HepG2 (cell line): ENCODE data around the gene BCL2L11. TPM values are rescaled to one million over a fixed set of nuclear protein-coding genes. Genes with fewer than 3 reads are reported as not detected.

Experiments
- BORCS8-MEF2B ChIP-seq: sonication (generic); formaldehyde crosslinking; IDR thresholded peaks from 2 replicates; pipeline ENCODE4 v1.8.0; 2022; ENCODE audit warnings: mild to moderate bottlenecking, missing genetic modification reagents
- CBX2 ChIP-seq, 2 experiments: fragments of 200-600 bp in 1 of 2; sonication (generic); formaldehyde crosslinking in 1 of 2; IDR thresholded peaks; 2 replicates each; pipeline versions ENCODE4 v1.7.0 to v1.8.1; 2018 to 2022; ENCODE audit warnings: low read depth in 2 of 2, low read length in 1 of 2, mild to moderate bottlenecking in 1 of 2, missing genetic modification reagents in 1 of 2
- DMAP1 ChIP-seq: IDR thresholded peaks from 2 replicates; pipeline ENCODE4 v1.6.1; 2016
- FOXO1 ChIP-seq: sonication (generic); formaldehyde crosslinking; IDR thresholded peaks from 2 replicates; pipeline ENCODE4 v1.4.0; 2020; ENCODE audit warnings: missing genetic modification reagents
- HNF4G ChIP-seq, 2 experiments: sonication (generic) in 1 of 2; formaldehyde crosslinking in 1 of 2; IDR thresholded peaks; 2 replicates each; pipeline versions ENCODE4 v1.4.0 to v1.6.1; 2011 to 2020; ENCODE audit warnings: borderline replicate concordance in 2 of 2, low read depth in 2 of 2, mild to moderate bottlenecking in 2 of 2, low read length in 1 of 2, missing genetic modification reagents in 1 of 2, moderate library complexity in 1 of 2
- HOXA9 ChIP-seq: sonication (generic); formaldehyde crosslinking; IDR thresholded peaks from 2 replicates; pipeline ENCODE4 v1.8.1; 2022; ENCODE audit warnings: missing genetic modification reagents, mild to moderate bottlenecking, moderate library complexity, borderline replicate concordance
- KAT8 ChIP-seq: IDR thresholded peaks from 2 replicates; pipeline ENCODE4 v1.6.1; 2016; ENCODE audit warnings: missing genetic modification reagents, missing compliant biosample characterization
- MIER2 ChIP-seq: IDR thresholded peaks from 2 replicates; pipeline ENCODE4 v1.6.1; 2016; ENCODE audit warnings: missing biosample characterization, missing genetic modification reagents
- SIX4 ChIP-seq: sonication (generic); formaldehyde crosslinking; IDR thresholded peaks from 2 replicates; pipeline ENCODE4 v1.4.0; 2020; ENCODE audit warnings: missing genetic modification reagents
- TARDBP ChIP-seq: sonication (generic); formaldehyde crosslinking; IDR thresholded peaks from 2 replicates; pipeline ENCODE4 v1.8.0; 2022; ENCODE audit warnings: mild to moderate bottlenecking, missing genetic modification reagents
- ZBTB7A ChIP-seq: sonication (generic); formaldehyde crosslinking; IDR thresholded peaks from 2 replicates; pipeline ENCODE4 v1.8.0; 2022; ENCODE audit warnings: mild to moderate bottlenecking, missing genetic modification reagents
- ZNF660 ChIP-seq: sonication (generic); formaldehyde crosslinking; IDR thresholded peaks from 2 replicates; pipeline ENCODE4 v1.5.1; 2020; ENCODE audit warnings: mild to moderate bottlenecking, low read depth, missing genetic modification reagents, borderline replicate concordance
- polyA plus RNA-seq, 8 experiments: library from polyadenylated mRNA; depleted of rRNA in 3 of 8; stranded (reverse) in 7 of 8; unstranded in 1 of 8; fragments of >200 nt; fragmentation: Illumina TruSeq in 4 of 8; extraction: Trizol in 4 of 8; gene quantifications; 2 replicates each; pipeline versions ENCODE4 v1.2.1 to v1.2.3, GENCODE V29; 2011 to 2016; ENCODE audit warnings: low read depth in 4 of 8, missing spikeins in 1 of 8, mixed read lengths in 1 of 8; ENCODE audit not compliant: insufficient read depth in 1 of 8
- total RNA-seq, 5 experiments: library from RNA; depleted of rRNA; stranded (reverse); fragments of >200 nt; fragmentation: Illumina TruSeq; extraction: Trizol; gene quantifications; 2 replicates each; pipeline ENCODE4 v1.2.3, GENCODE V29; 2016; ENCODE audit warnings: low read depth in 1 of 5
- TF ChIP-seq, protein P1 (sequence below): sonication (generic); formaldehyde crosslinking; IDR thresholded peaks from 2 replicates; pipeline ENCODE4 v1.9.0; 2021; ENCODE audit warnings: missing genetic modification reagents, mild to moderate bottlenecking, borderline replicate concordance
- TF ChIP-seq, protein P2 (sequence below): sonication (generic); formaldehyde crosslinking; conservative IDR thresholded peaks from 2 replicates; pipeline ENCODE4 v1.8.0; 2022; ENCODE audit warnings: mild to moderate bottlenecking, moderate library complexity, missing genetic modification reagents
- TF ChIP-seq, protein P3 (sequence below): sonication (generic); formaldehyde crosslinking; IDR thresholded peaks from 2 replicates; pipeline ENCODE4 v1.4.0; 2020; ENCODE audit warnings: missing genetic modification reagents, borderline replicate concordance
- TF ChIP-seq, protein P4 (sequence below): sonication (generic); formaldehyde crosslinking; IDR thresholded peaks from 2 replicates; pipeline ENCODE4 v1.8.0; 2022; ENCODE audit warnings: mild to moderate bottlenecking, missing genetic modification reagents, borderline replicate concordance

The BCL2L11 gene
- total and polyA plus RNA-seq, 2 of the 13 experiments (the other 11 are each of a cell fraction or from before 2014, with no cell fraction given): 6.1 to 9.7 TPM

DNA sequence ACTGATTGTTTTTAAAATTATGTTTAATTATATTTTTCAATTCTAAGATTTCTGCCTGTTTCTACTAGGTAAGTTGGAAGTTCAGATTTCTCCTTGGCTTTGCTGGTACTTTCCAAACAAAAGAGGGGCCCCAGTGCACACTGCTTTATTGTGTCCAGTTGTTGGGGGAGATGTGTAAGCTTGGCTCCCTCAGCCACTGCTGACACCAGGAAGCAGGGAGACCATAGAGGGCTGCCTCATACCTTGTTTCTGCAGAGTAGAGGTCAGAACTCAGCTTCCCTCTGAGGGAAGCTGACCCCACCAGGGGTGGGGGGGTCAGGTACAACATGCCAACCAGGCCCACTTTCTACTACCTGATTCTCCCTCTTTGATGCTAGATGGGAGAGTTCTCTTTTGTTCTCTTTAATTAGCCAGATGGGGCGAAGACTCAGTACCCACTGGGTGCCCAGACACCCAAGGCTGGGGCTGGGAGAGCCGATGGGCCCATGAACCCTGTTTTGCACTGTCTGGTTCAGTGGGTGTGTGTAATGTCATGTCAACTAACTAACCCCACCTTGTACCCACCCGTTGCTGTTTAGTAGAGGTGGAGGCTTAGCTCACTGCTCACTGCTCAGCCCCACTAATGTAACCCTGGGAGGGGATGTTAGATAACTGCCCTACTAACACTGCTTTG lies 14.7 kb downstream of the BCL2L11 start (continued):
- TF ChIP-seq, protein P1, sequence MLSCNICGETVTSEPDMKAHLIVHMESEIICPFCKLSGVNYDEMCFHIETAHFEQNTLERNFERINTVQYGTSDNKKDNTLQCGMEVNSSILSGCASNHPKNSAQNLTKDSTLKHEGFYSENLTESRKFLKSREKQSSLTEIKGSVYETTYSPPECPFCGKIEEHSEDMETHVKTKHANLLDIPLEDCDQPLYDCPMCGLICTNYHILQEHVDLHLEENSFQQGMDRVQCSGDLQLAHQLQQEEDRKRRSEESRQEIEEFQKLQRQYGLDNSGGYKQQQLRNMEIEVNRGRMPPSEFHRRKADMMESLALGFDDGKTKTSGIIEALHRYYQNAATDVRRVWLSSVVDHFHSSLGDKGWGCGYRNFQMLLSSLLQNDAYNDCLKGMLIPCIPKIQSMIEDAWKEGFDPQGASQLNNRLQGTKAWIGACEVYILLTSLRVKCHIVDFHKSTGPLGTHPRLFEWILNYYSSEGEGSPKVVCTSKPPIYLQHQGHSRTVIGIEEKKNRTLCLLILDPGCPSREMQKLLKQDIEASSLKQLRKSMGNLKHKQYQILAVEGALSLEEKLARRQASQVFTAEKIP (CRISPR knock-in tag): no peak
- TF ChIP-seq MIER2 (CRISPR knock-in tag) (no peak), ZBTB7A (no peak), KAT8 (CRISPR knock-in tag) (0 out of 2 replicates have a peak, but pooled peaks have one; percentile 25), TARDBP (CRISPR knock-in tag) (peak; percentile 49; the same call in 1 of the 2 replicates), CBX2 (IDR thresholded peaks at IDR 0.05; ENCODE audit: low read depth, low read length) (no peak), CBX2 (CRISPR knock-in tag; IDR thresholded peaks at IDR 0.05; ENCODE audit: low read depth) (no peak), FOXO1 (CRISPR knock-in tag) (no peak), BORCS8-MEF2B (CRISPR knock-in tag) (peak; percentile 65; the same call in 1 of the 2 replicates), ZNF660 (CRISPR knock-in tag) (no peak), SIX4 (CRISPR knock-in tag) (no peak), DMAP1 (CRISPR knock-in tag) (no peak), HOXA9 (CRISPR knock-in tag) (no peak), HNF4G (IDR thresholded peaks at IDR 0.05; ENCODE audit: borderline replicate concordance, low read depth, low read length) (no peak), HNF4G (CRISPR knock-in tag; IDR thresholded peaks at IDR 0.05; ENCODE audit: borderline replicate concordance, low read depth) (no peak)
- TF ChIP-seq, protein P2, sequence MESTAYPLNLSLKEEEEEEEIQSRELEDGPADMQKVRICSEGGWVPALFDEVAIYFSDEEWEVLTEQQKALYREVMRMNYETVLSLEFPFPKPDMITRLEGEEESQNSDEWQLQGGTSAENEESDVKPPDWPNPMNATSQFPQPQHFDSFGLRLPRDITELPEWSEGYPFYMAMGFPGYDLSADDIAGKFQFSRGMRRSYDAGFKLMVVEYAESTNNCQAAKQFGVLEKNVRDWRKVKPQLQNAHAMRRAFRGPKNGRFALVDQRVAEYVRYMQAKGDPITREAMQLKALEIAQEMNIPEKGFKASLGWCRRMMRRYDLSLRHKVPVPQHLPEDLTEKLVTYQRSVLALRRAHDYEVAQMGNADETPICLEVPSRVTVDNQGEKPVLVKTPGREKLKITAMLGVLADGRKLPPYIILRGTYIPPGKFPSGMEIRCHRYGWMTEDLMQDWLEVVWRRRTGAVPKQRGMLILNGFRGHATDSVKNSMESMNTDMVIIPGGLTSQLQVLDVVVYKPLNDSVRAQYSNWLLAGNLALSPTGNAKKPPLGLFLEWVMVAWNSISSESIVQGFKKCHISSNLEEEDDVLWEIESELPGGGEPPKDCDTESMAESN (CRISPR knock-in tag): 0 out of 2 replicates have a peak, but pooled peaks have one; percentile 33
- TF ChIP-seq, protein P3, sequence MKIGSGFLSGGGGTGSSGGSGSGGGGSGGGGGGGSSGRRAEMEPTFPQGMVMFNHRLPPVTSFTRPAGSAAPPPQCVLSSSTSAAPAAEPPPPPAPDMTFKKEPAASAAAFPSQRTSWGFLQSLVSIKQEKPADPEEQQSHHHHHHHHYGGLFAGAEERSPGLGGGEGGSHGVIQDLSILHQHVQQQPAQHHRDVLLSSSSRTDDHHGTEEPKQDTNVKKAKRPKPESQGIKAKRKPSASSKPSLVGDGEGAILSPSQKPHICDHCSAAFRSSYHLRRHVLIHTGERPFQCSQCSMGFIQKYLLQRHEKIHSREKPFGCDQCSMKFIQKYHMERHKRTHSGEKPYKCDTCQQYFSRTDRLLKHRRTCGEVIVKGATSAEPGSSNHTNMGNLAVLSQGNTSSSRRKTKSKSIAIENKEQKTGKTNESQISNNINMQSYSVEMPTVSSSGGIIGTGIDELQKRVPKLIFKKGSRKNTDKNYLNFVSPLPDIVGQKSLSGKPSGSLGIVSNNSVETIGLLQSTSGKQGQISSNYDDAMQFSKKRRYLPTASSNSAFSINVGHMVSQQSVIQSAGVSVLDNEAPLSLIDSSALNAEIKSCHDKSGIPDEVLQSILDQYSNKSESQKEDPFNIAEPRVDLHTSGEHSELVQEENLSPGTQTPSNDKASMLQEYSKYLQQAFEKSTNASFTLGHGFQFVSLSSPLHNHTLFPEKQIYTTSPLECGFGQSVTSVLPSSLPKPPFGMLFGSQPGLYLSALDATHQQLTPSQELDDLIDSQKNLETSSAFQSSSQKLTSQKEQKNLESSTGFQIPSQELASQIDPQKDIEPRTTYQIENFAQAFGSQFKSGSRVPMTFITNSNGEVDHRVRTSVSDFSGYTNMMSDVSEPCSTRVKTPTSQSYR (CRISPR knock-in tag): peak; percentile 94
- TF ChIP-seq, protein P4, sequence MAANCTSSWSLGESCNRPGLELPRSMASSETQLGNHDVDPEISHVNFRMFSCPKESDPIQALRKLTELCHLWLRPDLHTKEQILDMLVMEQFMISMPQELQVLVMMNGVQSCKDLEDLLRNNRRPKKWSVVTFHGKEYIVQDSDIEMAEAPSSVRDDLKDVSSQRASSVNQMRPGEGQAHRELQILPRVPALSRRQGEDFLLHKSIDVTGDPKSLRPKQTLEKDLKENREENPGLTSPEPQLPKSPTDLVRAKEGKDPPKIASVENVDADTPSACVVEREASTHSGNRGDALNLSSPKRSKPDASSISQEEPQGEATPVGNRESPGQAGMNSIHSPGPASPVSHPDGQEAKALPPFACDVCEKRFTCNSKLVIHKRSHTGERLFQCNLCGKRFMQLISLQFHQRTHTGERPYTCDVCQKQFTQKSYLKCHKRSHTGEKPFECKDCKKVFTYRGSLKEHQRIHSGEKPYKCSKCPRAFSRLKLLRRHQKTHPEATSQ (CRISPR knock-in tag): 0 out of 2 replicates have a peak, but pooled peaks have one; percentile 55
